ENCODE data around the gene SPON1. TPM values are rescaled to one million over a fixed set of nuclear protein-coding genes. Genes with fewer than 3 reads are reported as not detected.

Gene SPON1
- total RNA-seq, 1 experiment from 2014 or later: 0.20 TPM

GRCh38 chr11:13952221-13952620 lies 10.3 kb upstream of the SPON1 start:
- peaks cover 0 to 4% of the 10 kb centered on the region in 2 experiments; a peak in 1 of 4 replicates for H3K4me1 Mint-ChIP-seq
- Histone ChIP-seq H3K23me2 (ENCODE audit: insufficient read length, low read depth, low read length, poor library complexity, severe bottlenecking) (no peaks in the 10 kb centered on the region), H2AK5ac (ENCODE audit: insufficient read length, low read length) (no peak overlapping the region), H2BK12ac (ENCODE audit: insufficient read length, low read depth, low read length) (no peak overlapping the region), H2BK5ac (ENCODE audit: insufficient read length, low read length) (no peak overlapping the region), H3K27me3 (ENCODE audit: insufficient read depth, low read length) (no peaks in the 10 kb centered on the region), H3K4me2 (ENCODE audit: insufficient read depth, insufficient read length, low read length) (no peak overlapping the region), H2BK120ac (ENCODE audit: low read depth, low read length, poor library complexity, severe bottlenecking) (no peak overlapping the region), H3K9ac (ENCODE audit: extremely low read depth, insufficient read length, low read length) (no peak overlapping the region), H3K27ac (ENCODE audit: insufficient read length, low read depth, low read length) (no peak overlapping the region), H4K5ac (ENCODE audit: insufficient read length, low read depth, low read length) (no peak overlapping the region), H2AFZ (ENCODE audit: low read length) (no peak overlapping the region), H4K20me1 (ENCODE audit: control insufficient read depth, insufficient read depth, insufficient read length) (no peaks in the 10 kb centered on the region), H3K4me1 (ENCODE audit: insufficient read depth, low read length) (no peaks in the 10 kb centered on the region), H3K14ac (ENCODE audit: insufficient read depth, low read length) (no peak overlapping the region), H4K91ac (ENCODE audit: insufficient read length, low read depth, low read length) (no peak overlapping the region), H4K8ac (replicated peaks; ENCODE audit: insufficient read length, low read depth, low read length) (no peak overlapping the region), H3T11ph (ENCODE audit: low read length) (no peak overlapping the region), H3K79me1 (ENCODE audit: insufficient read depth, low read depth, low read length, poor library complexity, severe bottlenecking) (no peaks in the 10 kb centered on the region), H3K9me3 (ENCODE audit: control insufficient read depth, low read depth, low read length) (no peaks in the 10 kb centered on the region), H2BK15ac (ENCODE audit: low read depth, low read length) (no peak overlapping the region), H3K18ac (ENCODE audit: insufficient read length, low read depth, low read length) (no peak overlapping the region), H3K56ac (ENCODE audit: insufficient read length, low read depth, low read length) (no peak overlapping the region), H3K4ac (ENCODE audit: low read depth, low read length) (no peak overlapping the region), H3K23ac (ENCODE audit: insufficient read length, low read depth, low read length) (no peak overlapping the region), H3K79me2 (ENCODE audit: insufficient read depth, low read length) (no peaks in the 10 kb centered on the region), H2BK20ac (ENCODE audit: low read depth, low read length, poor library complexity, severe bottlenecking) (no peak overlapping the region)
- no CpG with 5 or more reads among the region's 1 CpG for WGBS (ENCODE audit: extremely low coverage, insufficient read length, low lambda C conversion rate)
- no peak overlapping the region for H3K27ac Mint-ChIP-seq
- H3K9me3 Mint-ChIP-seq: no peaks in the 10 kb centered on the region
- H3K27me3 Mint-ChIP-seq (ENCODE audit: low read depth): peaks cover 2% of the 10 kb centered on the region; the same call in 1 of the 2 replicates
- no peak overlapping the region for H3K4me3 Mint-ChIP-seq
- TF ChIP-seq CTCF (conservative IDR thresholded peaks at IDR 0.05): no peak
- DNase-seq: no peak
- H3K36me3 Mint-ChIP-seq (ENCODE audit: insufficient read depth in 1 of 3, low read depth in 3 of 3): no peaks in the 10 kb centered on the region

Data from H9 (cell line).